Astrocyte of the hippocampus (primary cell): Measurements from ENCODE around the gene FOXC2.

Experiments used
- DNase-seq: peaks from one replicate; pipeline ENCODE4 v3.0.0; 2011; ENCODE audit warnings: low read depth, low spot score

The FOXC2 gene

DNA sequence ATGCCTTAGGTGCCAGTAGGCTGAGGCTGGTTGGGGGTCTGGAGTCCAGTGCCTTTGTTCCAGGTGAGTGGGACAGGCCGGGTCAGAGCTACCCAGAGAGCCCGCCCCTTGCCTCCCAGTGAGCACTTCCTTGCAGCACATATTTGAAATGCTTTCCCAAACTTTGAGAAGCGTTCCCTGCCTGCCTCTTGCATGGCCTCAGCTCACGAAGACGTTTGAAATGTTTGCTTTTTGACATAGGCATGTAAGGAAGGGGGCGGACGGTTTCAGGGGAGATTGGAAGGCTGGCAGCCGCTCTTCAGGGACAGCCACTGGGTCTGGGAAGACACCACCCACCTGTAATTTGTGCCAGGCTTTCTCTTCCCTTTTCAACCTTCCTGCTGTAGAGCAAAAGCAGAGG lies 6.6 kb downstream of the FOXC2 start:
- peak; percentile 81 for DNase-seq

- peak; percentile 32 for DNase-seq
Measured at GRCh38 chr16:86573646-86574508, 7.2 kb downstream of the FOXC2 start.

DNA sequence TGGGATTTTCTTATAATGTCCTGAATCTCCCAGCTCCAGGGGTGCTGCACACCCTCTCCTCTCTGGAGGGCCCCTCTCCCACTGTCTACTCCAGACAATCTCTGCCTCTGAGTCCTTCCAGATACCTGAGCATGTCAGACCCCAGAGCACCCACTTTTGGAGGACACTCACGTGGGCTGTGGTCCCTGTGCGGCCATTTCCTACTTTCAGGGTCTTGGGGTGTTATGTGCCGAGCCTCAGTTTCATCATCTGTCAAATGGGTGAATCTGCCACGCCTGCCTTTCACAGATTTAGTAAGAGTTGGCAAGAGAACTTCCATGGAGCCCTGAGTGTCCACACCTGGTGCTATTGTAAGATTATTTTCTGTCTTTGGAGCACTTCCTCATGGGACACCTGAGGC lies 8.0 kb downstream of the FOXC2 start:
- DNase-seq, result peak; percentile 21

DNA sequence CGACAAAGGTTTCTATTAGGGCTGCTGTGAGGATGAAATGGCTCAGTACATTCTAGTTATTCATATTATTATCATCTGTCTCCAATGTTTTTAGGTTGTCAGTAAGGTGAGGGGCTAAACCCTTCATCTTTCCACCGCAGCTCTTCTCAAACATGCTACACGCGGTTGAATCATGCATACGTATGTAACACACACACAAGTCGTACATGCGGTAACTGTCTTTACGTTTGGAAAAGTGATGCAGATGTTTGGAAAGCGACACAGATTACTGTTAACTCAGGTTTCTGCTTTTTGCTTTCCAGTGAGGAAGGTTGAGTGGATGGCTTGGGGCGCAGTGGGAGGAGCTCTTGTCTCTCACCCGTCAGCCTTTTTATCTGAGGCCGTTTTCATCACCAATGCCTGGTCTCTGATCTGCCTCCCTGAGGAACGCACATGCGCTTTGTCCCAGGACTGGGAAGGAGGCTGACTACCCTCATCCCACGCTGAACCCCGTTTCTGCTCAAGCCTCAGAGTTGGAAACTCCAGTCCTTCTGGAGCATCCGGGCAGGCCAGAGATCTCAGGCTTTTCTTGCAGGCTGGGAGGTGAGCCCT lies 8.6 kb downstream of the FOXC2 start:
- no peak for DNase-seq

- DNase-seq, result peak; percentile 98
Measured at GRCh38 chr16:86575754-86576557, 9.3 kb downstream of the FOXC2 start.

DNA sequence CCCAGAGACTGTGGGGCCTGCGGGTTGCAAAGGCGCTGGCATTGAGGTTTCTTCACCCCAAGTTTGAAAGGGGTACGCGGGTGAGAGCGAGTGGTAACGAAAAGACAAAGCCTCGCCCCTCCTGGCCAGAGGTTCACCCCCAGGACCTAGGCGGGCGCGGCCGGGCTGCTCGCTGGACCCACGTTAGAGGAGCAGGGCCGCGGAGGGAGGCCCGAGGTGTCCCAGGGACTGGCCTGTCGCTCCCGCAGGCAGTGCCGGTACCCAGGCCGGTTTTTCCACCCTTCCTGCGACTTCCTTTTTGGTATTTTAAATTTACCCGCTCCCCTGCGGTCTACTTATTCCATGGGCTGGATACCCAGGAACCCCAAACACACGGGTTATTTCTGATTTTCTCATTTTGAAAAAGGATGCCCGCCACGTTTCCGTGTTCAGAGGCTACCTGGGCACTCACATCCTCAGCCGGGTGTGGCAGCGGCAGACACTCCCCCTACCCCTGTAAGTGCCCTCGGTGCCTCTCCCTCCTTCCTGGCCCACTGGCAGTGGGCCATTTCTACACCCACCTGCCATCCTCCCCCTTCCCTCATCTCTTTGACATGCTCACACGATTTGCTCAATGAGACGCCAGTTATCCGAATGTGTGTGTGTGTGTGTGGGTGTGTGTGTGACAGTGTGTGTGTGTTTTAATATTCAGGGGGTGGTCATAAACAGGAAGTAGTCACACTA lies 10.1 kb downstream of the FOXC2 start:
- DNase-seq, result peak; percentile 88

- DNase-seq, result peak; percentile 72
Measured at GRCh38 chr16:86577314-86577971, 10.8 kb downstream of the FOXC2 start.

GRCh38 chr16:86578061-86578599 lies 11.5 kb downstream of the FOXC2 start, which contains the start of gene FOXL1:
Gene FOXL1 (plus strand): TSS chr16:86578549. CDS start chr16:86578724, 175 bp downstream.
- DNase-seq, result peak; percentile 84

DNA sequence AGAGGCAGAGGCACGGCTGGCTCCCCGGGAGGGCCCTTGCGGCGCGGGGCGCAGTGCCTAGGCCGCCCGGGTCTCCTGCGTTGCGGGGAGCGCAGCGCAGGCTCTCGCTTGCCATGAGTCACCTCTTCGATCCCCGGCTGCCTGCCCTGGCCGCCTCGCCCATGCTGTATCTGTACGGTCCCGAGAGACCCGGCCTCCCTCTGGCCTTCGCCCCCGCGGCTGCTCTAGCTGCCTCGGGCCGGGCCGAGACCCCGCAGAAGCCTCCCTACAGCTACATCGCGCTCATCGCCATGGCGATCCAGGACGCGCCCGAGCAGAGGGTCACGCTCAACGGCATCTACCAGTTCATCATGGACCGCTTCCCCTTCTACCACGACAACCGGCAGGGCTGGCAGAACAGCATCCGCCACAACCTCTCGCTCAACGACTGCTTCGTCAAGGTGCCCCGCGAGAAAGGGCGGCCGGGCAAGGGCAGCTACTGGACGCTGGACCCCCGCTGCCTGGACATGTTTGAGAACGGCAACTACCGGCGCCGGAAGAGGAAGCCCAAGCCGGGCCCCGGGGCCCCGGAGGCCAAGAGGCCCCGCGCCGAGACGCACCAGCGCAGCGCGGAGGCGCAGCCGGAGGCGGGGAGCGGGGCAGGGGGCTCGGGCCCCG lies 12.1 kb downstream of the FOXC2 start:
- peak; percentile 87 for DNase-seq

DNA sequence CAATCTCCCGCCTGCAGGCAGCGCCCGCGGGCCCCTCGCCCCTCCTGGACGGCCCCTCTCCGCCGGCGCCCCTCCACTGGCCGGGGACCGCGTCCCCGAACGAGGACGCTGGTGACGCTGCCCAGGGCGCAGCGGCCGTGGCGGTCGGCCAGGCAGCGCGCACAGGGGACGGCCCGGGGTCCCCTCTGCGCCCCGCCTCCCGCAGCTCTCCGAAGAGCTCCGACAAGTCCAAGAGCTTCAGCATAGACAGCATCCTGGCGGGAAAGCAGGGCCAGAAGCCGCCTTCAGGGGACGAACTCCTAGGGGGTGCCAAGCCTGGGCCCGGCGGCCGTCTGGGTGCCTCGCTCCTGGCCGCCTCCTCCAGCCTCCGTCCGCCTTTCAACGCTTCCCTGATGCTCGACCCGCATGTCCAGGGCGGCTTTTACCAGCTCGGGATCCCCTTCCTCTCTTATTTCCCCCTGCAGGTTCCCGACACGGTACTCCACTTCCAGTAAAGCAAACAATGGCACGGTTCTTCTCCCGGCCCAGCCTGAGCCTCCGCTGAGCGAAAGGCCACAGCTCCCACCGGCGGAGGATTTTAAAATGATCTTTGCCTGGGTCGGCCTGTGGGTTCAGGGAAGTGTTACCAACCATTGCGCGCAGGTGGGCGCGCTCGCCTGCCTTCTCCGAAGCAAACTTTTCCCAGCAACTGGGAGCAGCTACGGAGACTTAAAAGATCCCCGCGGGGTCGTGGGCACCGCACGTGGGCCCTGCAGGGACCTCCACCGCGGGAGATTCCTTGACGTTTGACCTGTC lies 12.8 kb downstream of the FOXC2 start:
- peak; percentile 71 for DNase-seq

DNA sequence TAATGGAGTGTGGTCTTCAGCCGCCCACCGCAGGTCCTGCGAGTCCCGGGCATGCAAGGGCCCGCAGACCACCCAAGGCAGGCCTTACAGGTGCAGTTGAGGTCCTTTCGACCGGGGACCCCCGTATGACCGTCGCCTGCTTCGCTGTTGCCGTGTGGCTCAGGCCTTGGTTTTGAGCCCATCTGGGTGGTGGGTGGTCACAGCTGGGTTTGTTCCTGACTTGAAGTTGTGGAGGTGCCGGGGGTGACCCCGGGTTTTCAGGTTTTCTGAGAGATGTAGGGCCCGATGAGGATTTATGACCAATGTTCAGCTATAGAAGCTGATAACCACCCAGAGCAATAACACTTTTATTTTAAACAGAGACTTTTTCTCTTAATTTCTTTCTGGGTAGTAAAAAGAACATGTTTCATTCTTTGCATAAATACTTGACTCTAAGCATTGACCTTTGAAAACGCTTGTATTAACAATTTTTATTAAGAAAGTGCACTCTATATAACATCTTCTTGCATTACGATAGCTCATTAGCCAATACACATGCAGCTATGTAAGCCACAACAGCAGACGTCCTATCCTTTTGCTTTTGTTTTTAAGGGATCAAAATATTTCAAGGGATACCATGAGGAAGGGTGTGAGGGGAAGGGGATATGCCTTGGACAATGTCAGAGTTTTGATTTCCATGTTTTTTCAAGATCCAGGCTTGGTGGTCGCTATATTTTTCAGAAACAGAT lies 13.6 kb downstream of the FOXC2 start:
- DNase-seq, result peak; percentile 52

DNA sequence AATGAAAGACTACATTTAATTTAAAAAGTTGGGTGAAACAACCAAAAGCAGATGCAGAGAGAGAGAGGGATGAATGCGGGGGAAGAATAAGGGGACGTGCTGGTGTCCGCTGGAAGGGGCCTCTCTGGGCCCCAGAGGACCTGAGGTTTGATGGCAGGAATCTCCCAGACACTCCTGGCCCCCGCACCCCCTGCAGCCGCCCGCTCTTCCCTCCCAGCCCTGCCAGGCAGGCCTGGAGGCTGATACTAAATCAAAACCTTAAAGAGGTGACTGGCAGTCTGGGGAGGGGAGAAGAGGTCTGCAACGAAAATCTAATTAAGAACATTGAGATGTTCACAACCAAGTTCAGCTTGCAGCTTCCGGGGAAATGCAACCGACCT lies 14.2 kb downstream of the FOXC2 start:
- peak; percentile 54 for DNase-seq

- peak; percentile 67 for DNase-seq
Measured at GRCh38 chr16:86581458-86581857, 14.8 kb downstream of the FOXC2 start.

DNA sequence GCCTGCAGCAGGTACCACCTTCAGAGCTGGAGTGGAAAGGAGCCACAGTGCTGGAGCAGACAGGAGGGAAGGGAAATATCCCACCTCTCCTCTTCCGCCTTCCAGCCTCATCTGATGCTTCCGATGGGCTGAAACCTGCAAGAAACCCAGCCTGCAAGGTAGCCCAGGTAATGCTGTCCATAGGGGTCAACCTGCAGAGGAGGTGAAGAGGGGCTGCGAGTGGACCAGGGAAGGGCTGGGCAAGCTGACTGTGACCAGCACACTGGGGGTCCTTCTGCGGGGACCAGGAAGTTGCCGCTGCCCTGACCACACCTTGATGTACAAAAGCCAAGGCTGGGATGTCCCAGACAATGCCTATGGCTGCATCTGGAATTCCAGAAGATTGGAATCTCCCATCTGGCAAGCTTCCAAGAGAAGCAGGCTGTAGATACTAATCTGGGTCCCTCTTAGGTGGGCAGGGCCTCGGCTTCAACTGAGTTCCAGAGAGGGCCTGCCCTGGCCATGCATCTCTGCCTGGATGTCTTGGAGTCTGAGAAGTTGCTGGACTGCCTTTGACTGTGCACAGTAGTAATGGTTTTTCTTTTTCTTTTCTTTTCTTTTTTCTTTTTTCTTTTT lies 17.5 kb downstream of the FOXC2 start:
- DNase-seq, result peak; percentile 38

GRCh38 chr16:86584726-86585721 lies 18.4 kb downstream of the FOXC2 start:
- DNase-seq, result peak; percentile 80

DNA sequence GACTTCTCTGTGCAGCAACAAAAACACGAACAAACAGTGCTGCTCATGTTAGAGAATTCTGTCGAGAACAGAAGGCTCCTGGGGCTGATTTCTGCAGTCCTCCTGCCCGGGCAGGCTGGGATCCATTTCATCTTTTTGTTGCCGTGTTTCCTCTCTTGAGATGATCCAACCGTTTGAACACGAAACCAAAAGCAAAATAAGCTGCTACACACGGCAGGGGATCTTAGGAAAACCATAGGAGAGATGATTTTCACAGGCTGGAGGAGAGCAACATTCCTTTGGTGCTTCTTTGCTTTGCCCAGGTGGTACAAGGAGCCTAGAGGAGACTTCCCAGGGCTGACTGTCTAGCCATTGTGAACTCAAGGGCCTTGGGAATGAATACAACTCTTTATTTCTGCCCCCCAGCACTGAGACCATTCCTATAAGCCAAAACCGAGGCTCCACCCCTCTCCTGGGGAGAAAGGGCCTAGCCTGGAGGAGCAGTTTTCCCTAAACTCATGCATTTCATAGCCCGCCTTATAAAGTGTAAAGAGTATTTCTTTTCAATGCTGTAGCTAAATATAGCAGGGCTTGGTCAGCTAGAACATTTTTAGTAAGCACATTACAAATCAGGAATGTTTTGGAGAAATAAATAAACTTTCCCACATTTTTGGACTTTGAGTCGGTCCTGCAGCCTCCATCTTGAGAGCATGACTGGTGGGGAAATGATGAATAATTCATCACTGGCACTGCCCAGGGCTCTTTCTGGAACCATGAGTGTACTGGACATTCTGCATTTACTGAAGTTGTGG lies 19.4 kb downstream of the FOXC2 start:
- peak; percentile 87 for DNase-seq
